HAP-1 (cell line): ENCODE measurements around the gene IDH3A.
A peak's percentile ranks its signal among the peaks of the same experiment; 100 is the strongest.

Experiments used
- DNase-seq, 2 experiments: peaks; one replicate each; pipeline ENCODE4 v3.0.0-alpha.2; 2016 to 2020; ENCODE audit warnings: low spot score in 2 of 2
- H3K27me3 ChIP-seq: fragments of 250-450 bp; sonication (Bioruptor Pico); 2 replicates; pipeline ENCODE4 v1.5.1; 2020; ENCODE audit warnings: low read depth, mild to moderate bottlenecking, moderate library complexity
- H3K36me3 ChIP-seq: fragments of 250-450 bp; sonication (Bioruptor Pico); replicated peaks from 2 replicates; pipeline ENCODE4 v1.5.1; 2020; ENCODE audit warnings: mild to moderate bottlenecking
- H3K4me1 ChIP-seq: fragments of 250-450 bp; sonication (Bioruptor Pico); 2 replicates; pipeline ENCODE4 v1.5.1; 2020; ENCODE audit warnings: mild to moderate bottlenecking
- H3K4me3 ChIP-seq: fragments of 250-450 bp; sonication (Bioruptor Pico); 2 replicates; pipeline ENCODE4 v1.5.1; 2020; ENCODE audit warnings: mild to moderate bottlenecking, moderate library complexity
- H3K9me3 ChIP-seq: fragments of 250-450 bp; sonication (Bioruptor Pico); 2 replicates; pipeline ENCODE4 v1.5.1; 2020; ENCODE audit warnings: mild to moderate bottlenecking, moderate library complexity
- in situ Hi-C: fragments of 300-500 bp; cut with MboI; formaldehyde crosslinking; loops from 3 replicates; pipeline ENCODE4 v1.14.3; 2020; ENCODE audit warnings: low sequenced_read_pairs, inconsistent platforms, mixed read lengths

The IDH3A gene

GRCh38 chr15:78206326-78207109 lies 57.4 kb downstream of the IDH3A start:
- H3K4me3 ChIP-seq, result no peak overlapping the region
- H3K4me1 ChIP-seq, result peaks cover 6% of the 10 kb centered on the region; the same call in 1 of the 2 replicates
- H3K36me3 ChIP-seq, result no peaks in the 10 kb centered on the region
- peak in 1 of 2 experiments; percentile 21 for DNase-seq
- H3K9me3 ChIP-seq, result no peaks in the 10 kb centered on the region
- H3K27me3 ChIP-seq, result 0 out of 2 replicates have a peak, but pooled peaks cover 3% of the 10 kb centered on the region
- in situ Hi-C loops, result no loop called here

GRCh38 chr15:78207110-78207458 lies 57.9 kb downstream of the IDH3A start:
- Histone ChIP-seq H3K36me3 (no peaks in the 10 kb centered on the region), H3K9me3 (no peaks in the 10 kb centered on the region), H3K27me3 (0 out of 2 replicates have a peak, but pooled peaks cover 3% of the 10 kb centered on the region), H3K4me3 (no peak overlapping the region), H3K4me1 (peaks cover 6% of the 10 kb centered on the region; the same call in 1 of the 2 replicates)
- DNase-seq, result peak in 1 of 2 experiments; percentile 10
- in situ Hi-C loops, result no loop called here

GRCh38 chr15:78207641-78208340 lies 58.6 kb downstream of the IDH3A start:
- in situ Hi-C loops, result no loop called here
- Histone ChIP-seq H3K4me3 (no peak overlapping the region), H3K36me3 (no peaks in the 10 kb centered on the region), H3K27me3 (0 out of 2 replicates have a peak, but pooled peaks cover 3% of the 10 kb centered on the region), H3K4me1 (peaks cover 6% of the 10 kb centered on the region; the same call in 1 of the 2 replicates), H3K9me3 (no peaks in the 10 kb centered on the region)
- DNase-seq, result peak in 1 of 2 experiments; percentile 9

GRCh38 chr15:78208341-78208844 lies 59.2 kb downstream of the IDH3A start:
- in situ Hi-C loops, result no loop called here
- DNase-seq, result peak in 1 of 2 experiments; percentile 7
- no peak overlapping the region for H3K4me3 ChIP-seq
- no peaks in the 10 kb centered on the region for H3K9me3 ChIP-seq
- H3K27me3 ChIP-seq, result no peaks in the 10 kb centered on the region
- peaks cover 6% of the 10 kb centered on the region; the same call in 1 of the 2 replicates for H3K4me1 ChIP-seq
- no peaks in the 10 kb centered on the region for H3K36me3 ChIP-seq

- in situ Hi-C loops, result no loop called here
- no peaks in the 10 kb centered on the region for H3K36me3 ChIP-seq
These were observed 59.9 kb downstream of the IDH3A start for GRCh38 chr15:78208887-78209645.

GRCh38 chr15:78209646-78210348 lies 60.6 kb downstream of the IDH3A start:
- H3K4me3 ChIP-seq, result no peak overlapping the region
- H3K36me3 ChIP-seq, result no peaks in the 10 kb centered on the region
- H3K4me1 ChIP-seq, result peaks cover 6% of the 10 kb centered on the region; the same call in 1 of the 2 replicates
- no peaks in the 10 kb centered on the region for H3K27me3 ChIP-seq
- DNase-seq, result peak in 1 of 2 experiments; percentile 6
- H3K9me3 ChIP-seq, result no peaks in the 10 kb centered on the region
- in situ Hi-C loops, result no loop called here

More at GRCh38 chr15:78208887-78209645, 59.9 kb downstream of the IDH3A start:
- H3K4me3 ChIP-seq, result no peak overlapping the region
- no peaks in the 10 kb centered on the region for H3K27me3 ChIP-seq
- peak in 1 of 2 experiments; percentile 7 for DNase-seq
- H3K9me3 ChIP-seq, result no peaks in the 10 kb centered on the region
- peaks cover 6% of the 10 kb centered on the region; the same call in 1 of the 2 replicates for H3K4me1 ChIP-seq

- H3K9me3 ChIP-seq, result no peaks in the 10 kb centered on the region
- in situ Hi-C loops, result no loop called here
- peaks cover 9% of the 10 kb centered on the region; the same call in 1 of the 2 replicates for H3K4me1 ChIP-seq
- H3K27me3 ChIP-seq, result no peaks in the 10 kb centered on the region
- no peaks in the 10 kb centered on the region for H3K36me3 ChIP-seq
- no peak overlapping the region for H3K4me3 ChIP-seq
- DNase-seq, result peak in 1 of 2 experiments; percentile 5
These were observed 61.2 kb downstream of the IDH3A start for GRCh38 chr15:78210349-78210717.

- peak in 1 of 2 experiments; percentile 9 for DNase-seq
- H3K36me3 ChIP-seq, result no peaks in the 10 kb centered on the region
- H3K4me1 ChIP-seq, result peaks cover 9% of the 10 kb centered on the region; the same call in 1 of the 2 replicates
- in situ Hi-C loops, result no loop called here
- no peak overlapping the region for H3K4me3 ChIP-seq
- H3K27me3 ChIP-seq, result no peaks in the 10 kb centered on the region
- no peaks in the 10 kb centered on the region for H3K9me3 ChIP-seq
These were observed 62.2 kb downstream of the IDH3A start for GRCh38 chr15:78211189-78211921.

GRCh38 chr15:78212008-78212407 lies 62.8 kb downstream of the IDH3A start:
- Histone ChIP-seq H3K4me3 (no peak overlapping the region), H3K9me3 (no peaks in the 10 kb centered on the region), H3K4me1 (peaks cover 7% of the 10 kb centered on the region; the same call in 1 of the 2 replicates), H3K27me3 (no peaks in the 10 kb centered on the region), H3K36me3 (no peaks in the 10 kb centered on the region)
- DNase-seq, result peak in 1 of 2 experiments; percentile 5
- in situ Hi-C loops, result no loop called here

GRCh38 chr15:78212546-78213424 lies 63.6 kb downstream of the IDH3A start:
- DNase-seq, result peak in 1 of 2 experiments; percentile 23
- H3K4me1 ChIP-seq, result 0 out of 2 replicates have a peak, but pooled peaks cover 2% of the 10 kb centered on the region
- in situ Hi-C loops, result no loop called here

GRCh38 chr15:78213425-78213750 lies 64.2 kb downstream of the IDH3A start:
- Histone ChIP-seq H3K27me3 (no peaks in the 10 kb centered on the region), H3K4me1 (0 out of 2 replicates have a peak, but pooled peaks cover 2% of the 10 kb centered on the region), H3K36me3 (no peaks in the 10 kb centered on the region), H3K4me3 (no peak overlapping the region), H3K9me3 (no peaks in the 10 kb centered on the region)
- in situ Hi-C loops, result no loop called here
- DNase-seq, result no peak

More at GRCh38 chr15:78212546-78213424, 63.6 kb downstream of the IDH3A start:
- Histone ChIP-seq H3K4me3 (no peak overlapping the region), H3K9me3 (no peaks in the 10 kb centered on the region), H3K36me3 (no peaks in the 10 kb centered on the region), H3K27me3 (no peaks in the 10 kb centered on the region)
